MM.1S (cell line): ENCODE data around the gene GBP4.

ENCODE experiments used
- EZH2 ChIP-seq: fragments of 300-600 bp; sonication (generic); optimal IDR thresholded peaks from 2 replicates; pipeline ENCODE3; 2017; ENCODE audit warnings: low read depth, mild to moderate bottlenecking, antibody characterized with exemption, low read length, mixed read lengths
- TF ChIP-seq, protein P1 (sequence below): fragments of 300-600 bp; sonication (generic); IDR thresholded peaks from 2 replicates; pipeline ENCODE4 v1.5.1; 2016; ENCODE audit warnings: antibody characterized with exemption, low read length, mixed read lengths

GRCh38 chr1:89176971-89177370 is 21.8 kb downstream of the GBP4 start:
- TF ChIP-seq, protein P1, sequence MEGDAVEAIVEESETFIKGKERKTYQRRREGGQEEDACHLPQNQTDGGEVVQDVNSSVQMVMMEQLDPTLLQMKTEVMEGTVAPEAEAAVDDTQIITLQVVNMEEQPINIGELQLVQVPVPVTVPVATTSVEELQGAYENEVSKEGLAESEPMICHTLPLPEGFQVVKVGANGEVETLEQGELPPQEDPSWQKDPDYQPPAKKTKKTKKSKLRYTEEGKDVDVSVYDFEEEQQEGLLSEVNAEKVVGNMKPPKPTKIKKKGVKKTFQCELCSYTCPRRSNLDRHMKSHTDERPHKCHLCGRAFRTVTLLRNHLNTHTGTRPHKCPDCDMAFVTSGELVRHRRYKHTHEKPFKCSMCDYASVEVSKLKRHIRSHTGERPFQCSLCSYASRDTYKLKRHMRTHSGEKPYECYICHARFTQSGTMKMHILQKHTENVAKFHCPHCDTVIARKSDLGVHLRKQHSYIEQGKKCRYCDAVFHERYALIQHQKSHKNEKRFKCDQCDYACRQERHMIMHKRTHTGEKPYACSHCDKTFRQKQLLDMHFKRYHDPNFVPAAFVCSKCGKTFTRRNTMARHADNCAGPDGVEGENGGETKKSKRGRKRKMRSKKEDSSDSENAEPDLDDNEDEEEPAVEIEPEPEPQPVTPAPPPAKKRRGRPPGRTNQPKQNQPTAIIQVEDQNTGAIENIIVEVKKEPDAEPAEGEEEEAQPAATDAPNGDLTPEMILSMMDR, result no peak
- TF ChIP-seq EZH2, result no peak
